ENCODE measurements around the gene RASAL3.

Gene RASAL3

DNA sequence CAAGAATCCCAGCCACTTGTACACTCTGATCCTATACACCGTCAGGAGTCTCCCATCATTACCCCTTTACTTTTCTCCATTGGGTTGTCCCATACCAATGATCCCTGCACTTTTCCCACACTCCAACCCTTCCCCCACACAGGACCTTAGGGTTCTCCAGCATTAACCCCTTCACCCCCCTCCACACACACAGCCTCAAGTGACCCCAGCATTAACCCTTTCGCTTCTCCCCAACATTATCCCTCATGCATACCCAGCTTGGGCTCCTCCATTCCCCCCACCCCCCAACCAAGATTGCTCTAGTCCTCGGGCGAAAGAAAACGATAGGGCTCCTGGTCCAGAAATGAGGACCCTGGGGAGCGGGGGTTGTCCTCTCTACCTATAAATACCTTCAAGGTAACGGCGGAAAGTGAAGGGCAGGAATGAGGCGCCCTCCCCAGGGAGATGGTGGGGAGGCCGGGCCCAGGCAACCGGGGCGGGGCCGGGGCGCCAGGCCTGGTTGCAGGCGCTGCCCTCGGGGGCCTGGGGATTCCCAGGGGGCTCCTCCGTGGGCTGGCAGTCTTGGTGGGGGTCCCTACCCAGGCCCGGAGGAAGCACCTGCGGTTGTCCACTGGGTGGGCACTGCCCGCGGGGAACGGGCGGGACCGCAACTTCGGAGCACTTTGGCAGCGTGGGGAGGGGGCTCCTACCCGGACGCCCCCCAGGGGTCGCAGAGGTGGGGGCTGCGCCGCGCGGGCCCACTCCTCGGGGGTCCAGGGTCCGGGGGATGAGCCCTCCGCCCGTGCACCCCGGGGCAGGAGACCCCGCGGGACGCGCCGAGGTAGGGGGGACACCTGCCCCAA is 15.3 kb downstream of the RASAL3 start:
- DNase-seq = no peak

DNA sequence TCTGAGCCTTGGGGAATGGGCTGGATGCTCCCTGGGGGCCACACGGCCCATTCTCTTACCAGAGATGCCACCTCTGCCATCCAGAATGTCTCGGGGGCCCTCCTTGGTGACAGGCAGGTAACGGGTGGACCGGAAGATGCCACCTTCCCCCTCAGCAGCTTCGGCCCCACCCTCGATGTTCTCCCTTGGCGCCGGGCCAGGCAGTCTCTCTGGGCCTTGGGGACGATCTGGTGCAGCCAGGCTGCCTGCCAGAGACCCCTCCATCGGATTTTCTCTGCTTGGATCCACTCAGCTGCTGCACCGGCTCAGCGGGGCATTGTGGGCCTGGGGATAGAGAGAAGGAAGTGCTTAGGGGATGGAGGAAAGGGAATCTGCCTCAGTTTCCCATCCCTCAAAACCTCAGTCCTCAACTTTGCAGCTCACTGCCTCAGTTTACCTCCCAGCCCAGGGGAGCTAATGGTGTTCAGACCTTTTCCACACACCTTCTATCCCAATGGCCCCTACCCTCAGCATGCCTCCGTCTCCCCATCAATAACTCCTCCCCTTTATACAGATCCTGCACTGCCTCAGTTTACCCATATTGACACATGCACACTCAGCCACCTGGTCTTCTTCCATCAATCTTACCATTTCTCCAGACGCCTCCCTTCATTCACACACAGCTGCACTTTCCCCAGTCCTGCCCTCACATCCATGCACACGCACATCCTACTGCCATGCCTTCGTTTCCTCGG is 16.1 kb downstream of the RASAL3 start:
- DNase-seq = no peak

DNA sequence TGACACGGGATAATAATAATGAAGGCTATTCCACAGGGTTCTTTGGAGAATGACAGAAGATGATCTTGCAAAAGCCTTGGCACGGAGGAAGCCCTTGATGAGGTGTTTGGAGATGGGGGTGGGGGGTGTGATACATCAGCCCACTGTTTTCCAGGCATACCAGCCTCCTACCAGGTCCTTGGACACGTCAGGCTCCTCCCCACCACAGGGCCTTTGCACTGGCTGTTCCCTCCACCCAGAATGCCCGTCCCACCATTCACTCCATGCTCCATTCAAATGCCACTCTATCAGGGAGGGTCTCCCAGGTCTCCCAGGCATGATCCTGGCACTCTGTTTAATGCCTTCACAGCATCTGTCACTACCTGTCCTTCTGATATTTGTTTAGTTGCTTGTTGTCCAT is 17.3 kb downstream of the RASAL3 start:
- no peak for DNase-seq

DNA sequence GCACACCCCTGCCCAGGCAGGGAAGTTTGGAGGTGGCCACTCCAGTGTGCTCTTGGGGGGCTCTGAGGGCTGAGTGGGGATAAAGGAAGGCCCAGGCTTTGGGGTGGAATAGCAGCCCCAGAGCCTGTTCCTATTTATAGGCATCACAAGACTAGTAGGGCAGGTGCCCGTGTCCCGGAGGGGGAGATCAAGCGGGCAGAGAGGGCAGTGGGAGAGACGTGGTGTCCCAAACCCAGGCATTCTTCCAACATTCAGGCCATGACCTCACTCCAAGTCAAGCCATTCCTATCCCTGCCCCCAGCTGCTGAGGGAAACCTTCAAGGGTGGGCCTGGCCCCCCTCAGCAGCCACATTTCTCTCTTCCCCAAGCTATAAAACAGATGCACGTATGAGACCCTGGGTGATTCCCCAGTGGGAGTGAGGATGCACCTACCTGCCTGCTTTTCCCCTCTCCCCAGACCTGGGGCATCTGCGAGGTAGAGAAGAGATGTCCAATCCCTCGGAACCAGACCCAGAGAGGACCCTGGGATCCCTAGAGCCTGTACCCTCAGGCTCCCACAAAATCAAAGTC is 18.5 kb downstream of the RASAL3 start:
- DNase-seq = no peak

DNA sequence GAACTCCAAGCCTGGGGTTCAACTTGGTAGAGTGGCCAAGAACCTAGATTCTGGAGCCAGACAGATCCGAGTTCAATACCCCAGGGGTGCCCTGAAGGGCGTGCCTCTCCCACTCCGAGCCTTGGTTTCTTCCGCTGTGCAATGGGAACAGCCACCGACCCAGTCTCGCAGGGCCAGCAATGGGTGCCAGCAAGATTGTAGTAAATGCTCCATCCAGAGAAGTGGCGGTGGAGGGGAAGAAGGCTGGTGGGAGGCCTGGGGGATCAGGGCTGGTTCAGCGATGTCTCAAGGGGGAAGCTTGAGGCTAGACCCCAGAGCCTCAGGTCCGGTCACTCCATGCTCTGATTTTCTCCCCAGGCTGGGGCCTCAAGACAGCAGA is 19.1 kb downstream of the RASAL3 start:
- no peak for DNase-seq

DNA sequence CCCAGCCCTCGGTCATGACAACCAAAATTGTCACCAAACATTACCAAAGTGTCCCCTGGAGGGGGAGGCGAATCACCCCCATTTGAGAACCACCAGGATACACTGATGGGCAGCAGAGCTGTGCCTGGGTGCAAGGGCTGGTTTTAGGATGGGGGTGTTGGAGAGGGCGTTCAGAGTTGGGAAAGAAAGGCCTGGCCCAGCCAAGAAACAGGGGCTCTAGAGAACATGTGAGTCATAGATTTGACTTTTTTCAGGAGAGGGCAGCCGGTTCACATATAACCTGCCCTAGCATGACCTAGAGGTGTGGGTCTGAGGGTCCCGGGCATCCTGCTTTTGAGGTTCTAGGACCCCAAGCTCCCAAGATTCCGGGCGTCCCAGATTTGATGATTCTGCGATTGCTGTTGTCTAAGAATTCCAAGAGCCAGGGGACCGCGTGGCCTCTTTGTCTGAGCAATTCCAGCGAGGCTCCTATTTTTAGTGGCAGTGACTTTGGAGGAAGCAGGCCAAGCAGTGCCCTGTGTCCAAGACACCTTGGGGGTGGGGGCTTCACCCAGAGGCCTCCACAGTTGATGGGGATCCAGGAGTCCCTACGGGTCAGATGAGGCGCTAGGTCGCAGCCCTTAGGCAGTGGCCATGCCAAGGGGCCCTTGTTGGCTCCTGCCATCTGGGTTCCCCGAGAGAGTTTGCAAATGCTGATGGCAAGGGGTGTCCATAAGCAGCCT is 19.7 kb downstream of the RASAL3 start:
- DNase-seq = no peak

DNA sequence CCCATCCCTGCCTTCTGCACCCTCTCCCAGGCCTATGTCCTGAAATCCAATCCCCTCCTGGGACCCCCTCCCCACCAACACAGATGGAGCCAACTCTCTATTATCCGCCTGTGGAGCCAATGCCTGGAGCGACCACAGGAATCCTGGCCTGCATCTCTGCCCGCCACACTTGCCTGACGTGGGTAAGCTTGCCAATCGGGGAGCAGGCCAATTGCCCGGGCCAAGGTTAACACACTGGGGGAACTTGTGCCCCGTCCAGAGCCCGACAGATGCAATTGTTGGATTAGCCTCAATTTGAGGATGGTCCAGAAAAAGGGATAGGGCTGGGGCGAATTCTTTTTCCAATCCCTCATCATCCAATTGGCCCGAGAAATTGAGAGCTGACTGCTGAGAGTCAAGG is 20.5 kb downstream of the RASAL3 start:
- DNase-seq = no peak

DNA sequence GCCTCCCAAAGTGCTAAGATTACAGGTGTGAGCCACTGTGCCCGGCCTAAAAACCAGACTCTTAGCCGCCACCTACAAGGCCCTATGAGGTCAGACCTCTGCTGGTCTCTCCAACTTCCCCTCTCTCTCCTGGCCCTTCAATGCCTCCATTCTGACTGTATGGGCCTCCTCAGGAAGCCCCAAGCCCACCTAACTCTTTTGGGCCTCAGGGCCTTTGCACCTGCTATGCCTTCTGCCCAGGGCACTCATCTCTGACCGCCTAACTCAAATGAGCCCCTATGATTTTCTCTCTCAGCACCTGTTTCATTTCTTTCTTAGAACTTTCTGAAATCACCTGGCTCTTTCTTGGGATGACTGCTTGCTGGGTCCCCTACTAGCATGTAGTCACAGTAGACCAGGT is 21.0 kb downstream of the RASAL3 start:
- DNase-seq = no peak

DNA sequence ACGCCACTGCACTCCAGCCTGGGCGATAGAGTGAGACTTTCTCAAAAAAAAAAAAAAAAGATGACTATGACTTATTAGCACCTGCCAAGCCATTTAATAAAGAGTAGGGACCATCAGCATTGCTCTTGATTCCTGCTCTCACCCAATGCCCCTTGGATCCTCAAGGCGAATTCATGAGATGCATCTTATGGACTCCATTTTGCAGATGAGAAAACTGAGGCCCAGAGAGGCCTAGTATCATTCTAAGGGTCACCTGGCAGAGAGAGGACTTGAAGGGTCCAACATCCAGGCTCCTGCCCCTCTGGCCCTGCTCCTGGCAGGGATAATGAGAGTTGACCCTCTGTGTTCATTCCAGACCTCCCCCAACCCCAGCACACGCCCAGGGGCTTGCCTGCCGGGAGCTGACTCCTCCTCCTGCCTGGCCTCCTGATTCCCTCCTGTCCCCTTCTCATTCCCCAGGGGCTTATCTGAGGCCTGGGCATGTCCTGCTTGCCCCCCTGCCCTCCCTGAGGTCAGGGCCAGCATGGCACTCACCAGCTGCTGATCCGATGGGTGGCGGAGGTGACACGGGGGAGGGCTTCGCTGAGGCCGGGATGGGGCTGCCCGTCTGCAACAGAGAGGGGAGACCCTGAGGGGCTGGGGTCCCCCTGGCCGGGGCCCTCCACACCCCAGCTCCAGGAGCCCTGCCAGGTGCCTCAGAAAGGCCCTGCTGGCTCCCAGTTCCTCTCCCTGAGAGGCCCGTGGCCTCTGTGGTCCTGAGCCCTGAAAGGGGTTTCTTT is 22.0 kb downstream of the RASAL3 start:
- DNase-seq = no peak

DNA sequence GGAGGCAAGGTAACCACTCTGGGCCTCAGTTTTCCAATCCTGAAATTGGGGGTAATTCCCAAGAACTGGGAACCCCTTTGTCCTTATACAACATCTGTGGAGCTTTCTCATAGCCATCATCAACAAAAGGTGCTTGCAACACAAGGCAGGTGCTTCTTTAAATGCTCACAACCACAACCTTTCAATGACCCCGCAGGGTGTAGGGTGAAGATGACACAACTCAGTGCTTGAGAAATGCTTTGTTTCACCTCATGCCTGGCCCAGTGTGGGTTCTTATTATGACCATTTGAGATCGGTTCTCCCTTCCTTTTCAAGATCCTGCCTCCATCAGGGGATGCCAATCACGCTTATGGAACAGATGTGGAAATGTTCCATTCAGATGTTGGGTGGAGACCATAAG is 23.0 kb downstream of the RASAL3 start:
- no peak for DNase-seq

DNA sequence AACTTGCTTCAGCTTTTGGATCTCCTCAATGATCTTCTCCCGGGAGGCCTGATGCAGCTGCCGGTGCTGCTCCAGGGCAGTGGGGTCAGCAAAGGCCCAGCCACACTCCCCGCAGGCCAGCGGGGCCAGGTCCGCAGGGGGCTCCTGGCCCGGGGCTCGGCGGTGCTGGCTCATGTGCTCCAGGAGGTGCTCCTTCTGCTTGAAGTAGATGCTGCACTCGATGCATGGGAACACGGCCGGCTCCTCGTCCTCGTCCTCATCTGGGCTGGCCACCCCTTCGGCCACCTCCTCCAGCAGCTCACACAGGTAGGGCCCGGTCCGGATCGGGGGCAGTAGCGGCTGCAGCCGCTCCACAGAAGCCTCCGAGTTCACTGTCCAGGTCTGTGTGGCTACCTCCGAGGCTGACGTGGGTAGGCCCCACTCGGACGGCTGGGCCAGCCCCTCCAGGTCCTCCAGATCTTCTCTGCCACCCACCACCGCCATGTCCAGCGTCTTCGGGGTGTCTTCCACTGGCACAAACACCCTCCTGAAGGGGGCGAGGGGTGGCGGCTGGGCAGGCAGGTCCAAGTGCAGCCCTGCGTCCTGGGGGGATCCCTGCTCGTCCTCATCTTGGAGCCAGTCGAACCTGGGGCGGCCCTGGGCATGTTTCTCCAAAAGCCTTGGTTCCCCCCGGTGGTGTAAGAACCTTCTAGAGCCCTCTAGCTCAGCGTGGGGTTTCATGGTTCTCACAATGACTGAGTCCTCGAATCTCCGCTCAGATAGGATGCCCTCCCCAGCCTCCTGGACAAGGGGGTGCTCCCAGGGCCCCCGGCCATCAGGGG is 24.3 kb downstream of the RASAL3 start:
- DNase-seq = no peak

DNA sequence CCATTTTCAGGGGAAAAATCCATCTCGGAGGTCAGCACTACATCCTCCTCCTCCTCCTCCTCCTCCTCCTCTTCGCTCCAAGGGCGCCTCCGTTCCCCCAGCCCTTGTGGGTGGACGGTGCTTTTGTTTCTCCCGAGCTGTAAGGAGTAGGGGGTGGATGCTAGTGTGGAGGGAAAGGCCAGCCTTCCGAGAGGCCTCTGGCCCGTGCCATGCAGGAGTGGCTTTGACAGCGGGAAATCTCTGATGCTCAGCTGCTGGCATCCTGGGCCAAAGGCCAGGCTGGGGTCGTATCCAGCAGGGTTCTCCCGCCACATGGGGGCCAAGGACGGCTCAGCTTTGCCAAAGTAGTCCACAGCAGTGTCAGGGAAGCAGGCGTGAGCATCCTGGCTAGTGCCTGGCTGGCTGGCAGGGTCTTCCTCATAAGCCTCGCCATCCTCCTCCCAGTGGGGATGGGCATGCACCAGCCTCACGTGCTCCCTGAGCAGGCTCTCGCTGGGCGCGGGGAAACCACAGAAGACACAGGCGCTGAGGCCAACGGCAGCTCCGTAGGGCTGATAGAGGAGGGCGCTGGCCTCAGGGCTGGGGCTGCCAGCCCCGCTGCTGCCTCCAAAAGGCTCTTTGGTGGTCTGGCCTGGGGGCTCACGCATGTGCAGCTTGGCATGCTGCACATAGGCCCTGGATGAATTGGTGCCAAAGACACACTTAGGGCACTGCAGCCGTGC is 25.1 kb downstream of the RASAL3 start:
- DNase-seq = no peak

DNA sequence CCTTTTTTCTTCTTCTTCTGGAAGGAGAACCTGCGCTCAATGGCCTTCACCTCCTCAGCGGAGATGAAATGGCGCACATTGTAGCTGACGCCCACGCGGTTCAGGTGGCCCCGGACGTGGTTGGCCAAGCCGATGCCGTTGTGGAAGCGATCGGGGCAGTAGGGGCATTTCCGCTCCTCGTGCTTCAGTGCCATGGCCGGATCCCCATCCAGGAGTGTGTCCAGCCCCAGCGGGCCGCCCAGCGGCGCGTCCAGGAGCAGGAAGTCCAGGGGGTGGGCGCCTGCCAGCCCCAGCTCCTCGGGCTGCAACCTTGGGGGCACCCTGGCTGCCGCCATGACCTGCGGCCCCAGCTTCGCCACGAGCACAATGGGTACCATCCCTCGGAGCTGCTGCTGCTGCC is 25.8 kb downstream of the RASAL3 start:
- DNase-seq = no peak

DNA sequence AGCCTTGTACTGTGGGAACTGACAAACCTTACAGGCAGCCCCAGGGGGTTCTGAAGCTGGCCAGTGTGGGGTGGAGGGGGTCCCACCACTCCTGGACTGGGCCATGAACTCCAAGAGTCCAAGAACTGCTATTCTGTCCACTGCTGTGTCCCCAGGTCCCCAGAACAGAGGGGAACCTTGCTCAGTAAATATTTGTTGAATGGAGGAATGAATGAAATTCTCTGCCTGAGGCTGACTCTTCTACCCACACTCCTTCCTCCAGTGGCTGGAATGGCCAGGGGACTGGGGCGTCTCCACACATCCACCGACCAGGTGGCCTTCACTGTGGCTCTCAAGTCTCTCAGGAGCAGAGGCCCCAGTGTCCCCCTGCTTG is 26.2 kb downstream of the RASAL3 start:
- no peak for DNase-seq

DNA sequence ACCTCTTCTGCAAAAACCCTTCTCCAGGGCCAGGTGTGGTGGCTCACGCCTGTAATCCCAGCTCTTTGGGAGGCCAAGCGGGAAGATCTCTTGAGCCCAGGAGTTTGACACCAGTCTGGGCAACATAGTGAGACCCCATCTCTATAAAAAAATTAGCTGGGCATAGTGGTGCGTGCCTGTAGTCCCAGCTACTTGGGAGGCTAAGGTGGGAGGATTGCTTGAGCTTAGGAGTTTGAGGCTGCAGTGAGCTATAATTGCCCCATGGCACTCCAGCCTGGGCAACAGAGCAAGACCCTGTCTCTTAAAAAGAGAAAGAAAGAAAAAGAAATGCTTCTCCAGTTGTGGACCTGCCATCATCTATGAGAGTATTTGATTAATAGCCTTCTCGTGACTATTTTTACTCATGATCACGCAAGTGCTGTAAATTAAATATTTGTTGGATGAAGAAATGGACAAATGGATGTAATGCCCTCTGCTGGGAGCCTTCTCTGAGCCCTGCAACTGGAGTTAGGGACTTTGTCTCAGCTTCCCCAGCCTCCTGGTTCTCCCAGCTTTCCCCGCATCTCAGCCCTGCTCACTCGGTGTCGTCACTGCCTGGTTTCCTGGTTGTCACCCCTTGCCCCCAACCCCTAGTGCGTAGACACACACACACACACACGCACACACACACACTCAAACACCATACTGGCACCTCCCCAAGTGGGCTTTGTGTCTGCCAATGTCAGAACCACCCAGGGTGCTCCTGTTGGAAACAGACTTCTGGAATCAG is 26.8 kb downstream of the RASAL3 start:
- DNase-seq = no peak

DNA sequence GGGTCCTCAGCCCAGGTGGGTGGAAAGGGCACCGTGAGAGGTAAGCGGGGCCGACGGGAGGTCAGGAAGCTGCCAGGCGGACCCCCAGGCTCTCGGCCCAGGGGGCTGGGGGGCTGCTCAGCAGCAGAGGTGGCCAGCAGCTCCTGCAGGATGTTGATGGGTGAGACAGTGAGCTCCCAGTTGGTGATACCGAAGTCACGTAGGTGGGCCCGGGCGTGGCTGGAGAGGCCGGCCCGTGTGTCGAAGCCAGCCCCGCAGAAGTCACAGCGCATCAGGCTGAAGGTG is 27.6 kb downstream of the RASAL3 start:
- no peak for DNase-seq

DNA sequence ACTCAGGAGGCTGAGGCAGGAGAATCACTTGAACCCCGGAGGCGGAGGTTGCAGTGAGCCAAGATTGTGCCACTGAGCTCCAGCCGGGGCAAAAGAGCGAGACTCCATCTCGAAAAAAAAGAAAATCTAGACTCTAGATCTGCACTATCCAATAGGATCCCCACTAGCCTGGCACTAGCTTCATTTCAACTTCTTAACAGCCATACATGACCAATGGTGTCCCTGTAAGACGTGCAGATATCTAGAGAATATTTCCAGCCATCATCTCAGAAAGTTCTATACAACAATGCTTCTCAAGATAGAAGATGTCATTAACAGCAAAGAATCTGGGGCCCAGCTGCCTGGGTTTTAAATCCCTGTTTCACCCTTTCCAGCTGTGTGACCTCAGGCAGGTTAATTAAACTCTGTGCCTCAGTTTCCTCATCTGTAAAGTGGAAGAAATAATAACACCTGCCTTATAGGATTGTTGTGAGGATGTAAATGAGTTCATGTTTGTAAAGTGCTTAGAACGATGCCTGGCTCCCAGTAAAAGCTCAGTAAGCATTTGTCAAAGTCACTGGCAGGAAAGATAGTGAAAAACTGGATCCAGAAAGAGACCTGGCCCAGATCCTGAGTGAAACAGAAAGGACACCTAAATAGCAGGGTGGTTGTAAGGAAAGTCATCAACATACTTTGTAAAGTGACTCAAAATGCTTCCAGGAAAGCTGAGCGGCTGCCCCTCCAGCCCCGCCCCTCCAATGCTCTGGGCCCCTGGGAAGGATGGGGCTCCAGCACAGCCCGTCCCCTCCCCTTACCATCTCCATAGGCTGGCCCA is 28.1 kb downstream of the RASAL3 start:
- no peak for DNase-seq

DNA sequence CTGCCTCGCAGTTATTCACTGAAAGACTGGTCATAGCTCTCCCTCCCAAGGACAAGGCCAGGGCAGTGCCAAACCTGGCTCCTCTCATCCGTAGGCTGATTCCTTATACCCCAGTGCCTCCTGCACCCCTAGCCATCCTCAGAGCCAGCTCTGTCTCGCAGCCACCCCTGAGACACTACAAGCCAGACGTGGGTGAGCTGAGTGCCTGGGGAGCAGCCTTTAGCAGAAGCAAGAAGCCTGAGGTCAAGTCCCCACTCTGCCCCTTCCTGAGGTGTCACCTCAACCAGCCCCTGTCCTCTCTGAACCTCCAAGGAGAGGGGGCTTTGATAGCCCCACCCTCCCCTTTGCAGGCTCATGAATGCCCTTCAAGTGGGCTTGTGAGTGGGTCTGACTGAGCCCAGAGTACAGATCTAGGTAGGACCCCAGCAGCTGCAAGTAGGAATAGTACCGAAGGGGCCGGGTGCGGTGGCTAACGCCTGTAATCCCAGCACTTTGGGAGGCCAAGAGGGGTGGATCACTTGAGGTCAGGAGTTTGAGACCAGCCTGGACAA is 30.8 kb downstream of the RASAL3 start:
- no peak for DNase-seq
